Measurements from ENCODE around the gene C6orf132.
A peak's percentile ranks its signal among the peaks of the same experiment; 100 is the strongest.

C6orf132 gene

DNA sequence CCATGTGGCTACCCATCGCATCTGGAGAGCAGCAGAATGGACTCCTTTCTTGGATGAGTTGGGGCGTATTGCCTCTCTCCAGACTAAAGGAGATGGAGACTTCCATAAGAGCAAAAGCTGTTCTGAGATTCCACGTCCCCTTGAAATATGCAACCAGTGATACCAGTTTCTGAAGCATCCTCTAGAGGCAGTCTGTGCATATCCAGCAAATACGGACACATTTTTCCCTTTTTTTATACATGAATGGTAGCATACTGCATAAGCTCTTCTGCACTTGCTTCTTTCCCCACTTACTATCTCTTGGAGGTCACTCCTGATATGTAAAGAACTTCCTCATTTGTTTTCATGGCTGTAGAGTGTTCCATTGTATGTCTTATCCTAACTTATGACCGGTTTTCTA, 57.5 kb downstream of the C6orf132 start:
- H3K27ac ChIP-seq (ENCODE audit: low read depth, low read length) = no peak overlapping the region
- peaks cover 4 to 23% (median 21%) of the 10 kb centered on the region in 5 donors for H3K4me1 ChIP-seq (ENCODE audit: control insufficient read depth in 5 of 5, insufficient read depth in 5 of 5, low read length in 5 of 5)
- no peaks in the 10 kb centered on the region for H3K9me3 ChIP-seq (ENCODE audit: control insufficient read depth in 5 of 5, low read length in 5 of 5)
- no peak overlapping the region for H3K9ac ChIP-seq (ENCODE audit: low read length in 5 of 5)
- H3K4me3 ChIP-seq (ENCODE audit: low read depth in 1 of 5, low read length in 5 of 5) = no peak overlapping the region
- no peaks in the 10 kb centered on the region for H3K27me3 ChIP-seq (ENCODE audit: control insufficient read depth in 5 of 5, insufficient read depth in 4 of 5, low read length in 5 of 5)
- H3K36me3 ChIP-seq (ENCODE audit: control insufficient read depth in 5 of 5, insufficient read depth in 5 of 5, low read length in 5 of 5) = peaks cover 3 to 19% (median 8%) of the 10 kb centered on the region in 5 donors

DNA sequence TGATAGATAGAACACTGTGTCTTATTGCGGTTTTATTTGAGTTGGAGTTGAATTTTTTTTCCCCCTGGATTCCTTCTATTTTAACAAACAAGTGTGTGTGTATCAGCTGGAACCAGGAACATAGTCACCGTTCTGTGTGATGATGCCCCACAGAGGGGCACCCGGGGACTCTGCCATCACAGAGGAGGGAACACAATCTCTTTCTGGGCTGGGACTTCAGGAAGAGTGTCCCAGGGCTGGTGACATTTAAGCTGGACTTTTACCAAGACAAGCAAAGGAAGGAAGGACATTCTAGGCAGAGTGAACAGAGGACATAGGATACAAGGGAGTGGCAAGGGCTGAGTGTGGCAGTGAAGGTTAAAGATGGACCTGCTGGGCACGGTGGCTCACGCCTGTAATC, 58.9 kb downstream of the C6orf132 start:
- Histone ChIP-seq H3K27ac (ENCODE audit: low read depth, low read length) (no peak overlapping the region), H3K27me3 (ENCODE audit: control insufficient read depth in 5 of 5, insufficient read depth in 4 of 5, low read length in 5 of 5) (no peaks in the 10 kb centered on the region), H3K36me3 (ENCODE audit: control insufficient read depth in 5 of 5, insufficient read depth in 5 of 5, low read length in 5 of 5) (peaks cover 3 to 33% (median 19%) of the 10 kb centered on the region in 5 donors), H3K4me3 (ENCODE audit: low read depth in 1 of 5, low read length in 5 of 5) (no peak overlapping the region), H3K9ac (ENCODE audit: low read length in 5 of 5) (no peak overlapping the region), H3K9me3 (ENCODE audit: control insufficient read depth in 5 of 5, low read length in 5 of 5) (no peaks in the 10 kb centered on the region), H3K4me1 (ENCODE audit: control insufficient read depth in 5 of 5, insufficient read depth in 5 of 5, low read length in 5 of 5) (peaks cover 4 to 23% (median 21%) of the 10 kb centered on the region in 5 donors)

DNA sequence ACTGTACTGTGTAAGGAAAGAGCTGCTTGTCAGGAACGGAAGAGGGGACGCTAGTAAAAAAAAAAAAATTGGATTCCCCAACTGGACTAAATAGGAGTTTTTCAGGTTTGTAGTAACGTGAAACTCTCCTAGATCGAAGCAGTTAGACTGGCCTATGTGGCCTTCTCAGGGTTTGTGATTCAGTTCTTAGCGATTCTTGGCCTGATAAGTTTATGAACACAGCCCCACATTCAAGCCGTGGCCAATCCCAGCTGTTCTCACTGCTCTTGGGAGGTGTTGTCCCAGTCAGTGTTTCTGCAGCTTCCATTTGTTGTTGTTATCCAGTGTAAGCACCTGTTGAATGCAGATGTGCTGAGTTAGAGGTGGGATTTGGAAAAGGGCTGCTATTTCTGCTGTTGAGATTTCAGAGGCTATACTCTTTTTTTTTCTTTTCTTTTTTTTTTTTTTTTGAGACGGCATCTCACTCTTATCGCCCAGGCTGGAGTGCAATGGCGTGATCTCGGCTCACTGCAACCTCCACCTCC, 62.4 kb downstream of the C6orf132 start:
- Histone ChIP-seq H3K27ac (ENCODE audit: low read depth, low read length) (no peak overlapping the region), H3K27me3 (ENCODE audit: control insufficient read depth in 5 of 5, insufficient read depth in 4 of 5, low read length in 5 of 5) (no peaks in the 10 kb centered on the region), H3K9ac (ENCODE audit: low read length in 5 of 5) (no peak overlapping the region), H3K36me3 (ENCODE audit: control insufficient read depth in 5 of 5, insufficient read depth in 5 of 5, low read length in 5 of 5) (peaks cover 4 to 56% (median 41%) of the 10 kb centered on the region in 5 donors), H3K9me3 (ENCODE audit: control insufficient read depth in 5 of 5, low read length in 5 of 5) (no peaks in the 10 kb centered on the region), H3K4me3 (ENCODE audit: low read depth in 1 of 5, low read length in 5 of 5) (no peak overlapping the region), H3K4me1 (ENCODE audit: control insufficient read depth in 5 of 5, insufficient read depth in 5 of 5, low read length in 5 of 5) (peaks cover 0 to 11% (median 8%) of the 10 kb centered on the region in 5 donors)

DNA sequence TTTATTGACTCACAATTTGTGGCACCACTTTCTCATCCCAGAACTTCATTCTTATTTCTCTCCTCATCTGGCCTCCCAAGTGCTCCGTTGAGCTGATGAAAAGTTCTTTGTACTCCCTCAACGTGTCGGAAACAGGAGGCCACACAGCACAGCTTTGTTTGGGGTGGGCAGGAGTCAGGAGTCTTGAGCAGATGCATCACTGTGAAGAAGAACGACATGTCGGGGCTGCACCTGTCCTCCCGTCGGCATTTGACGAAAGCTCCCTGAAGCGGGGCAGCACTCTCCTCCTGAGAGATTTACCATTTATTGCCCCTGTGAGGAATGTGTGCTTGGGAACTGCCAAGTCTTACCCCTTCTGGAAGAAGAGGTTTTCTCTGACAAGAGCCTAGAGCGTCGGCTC, 64.0 kb downstream of the C6orf132 start:
- Histone ChIP-seq H3K27me3 (ENCODE audit: control insufficient read depth in 5 of 5, insufficient read depth in 4 of 5, low read length in 5 of 5) (no peaks in the 10 kb centered on the region), H3K27ac (ENCODE audit: low read depth, low read length) (no peak overlapping the region), H3K4me1 (ENCODE audit: control insufficient read depth in 5 of 5, insufficient read depth in 5 of 5, low read length in 5 of 5) (peaks cover 0 to 11% (median 7%) of the 10 kb centered on the region in 5 donors), H3K9me3 (ENCODE audit: control insufficient read depth in 5 of 5, low read length in 5 of 5) (no peaks in the 10 kb centered on the region), H3K36me3 (ENCODE audit: control insufficient read depth in 5 of 5, insufficient read depth in 5 of 5, low read length in 5 of 5) (peaks cover 2 to 72% (median 53%) of the 10 kb centered on the region in 5 donors), H3K9ac (ENCODE audit: low read length in 5 of 5) (no peak overlapping the region), H3K4me3 (ENCODE audit: low read depth in 1 of 5, low read length in 5 of 5) (no peak overlapping the region)

DNA sequence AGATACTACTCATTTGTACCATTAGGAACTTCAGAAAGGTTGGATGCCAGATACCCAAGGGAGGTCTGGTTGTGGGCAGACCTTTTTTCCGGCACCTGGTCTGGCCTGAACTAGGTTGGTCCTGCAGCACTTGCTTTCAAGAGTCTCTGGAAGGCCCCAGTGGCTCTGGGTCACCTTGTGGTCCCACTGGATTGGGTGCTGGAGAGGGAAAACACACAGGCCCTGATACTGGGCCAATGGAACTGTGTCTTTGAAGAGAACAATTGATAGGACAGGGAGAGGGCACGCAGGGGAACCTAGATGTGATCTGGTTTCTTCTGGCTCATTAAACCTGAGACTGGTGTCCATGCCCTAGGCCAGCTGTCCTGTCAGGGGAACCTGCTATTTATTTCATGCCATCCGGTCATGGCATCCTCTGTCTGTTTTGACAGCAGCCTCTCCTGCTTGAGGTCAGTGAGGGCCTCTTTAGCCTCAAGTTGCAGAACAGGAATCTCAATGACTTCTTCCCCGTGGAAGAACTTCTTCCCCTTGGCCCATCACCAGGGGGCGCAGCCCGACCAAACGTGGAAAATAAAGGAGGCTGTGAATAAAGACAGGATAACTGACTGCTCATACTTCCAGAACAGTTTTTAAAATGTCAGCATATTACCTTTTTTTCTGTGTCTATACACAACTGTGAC, 67.1 kb downstream of the C6orf132 start:
- H3K27ac ChIP-seq (ENCODE audit: low read depth, low read length) = no peak overlapping the region

DNA sequence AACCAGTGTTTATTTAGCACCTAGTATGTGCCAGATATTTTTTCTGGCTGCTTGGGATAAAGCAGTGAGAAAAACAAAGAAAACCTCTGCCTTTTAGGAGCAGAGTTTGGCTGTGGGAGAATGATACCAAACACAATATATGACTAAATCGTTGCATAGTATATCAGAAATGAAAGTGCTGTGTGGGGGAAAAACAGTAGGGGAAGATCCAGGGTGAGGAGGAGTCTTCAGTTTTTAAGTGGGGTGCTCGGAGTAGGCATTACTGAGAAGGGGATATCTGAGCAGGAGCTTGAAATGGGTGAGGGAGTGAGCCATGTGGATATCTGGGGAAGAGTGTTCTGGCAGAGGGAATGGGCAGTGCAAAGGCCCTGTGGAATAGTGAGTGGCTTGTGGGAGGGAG, 69.1 kb downstream of the C6orf132 start:
- Histone ChIP-seq H3K36me3 (ENCODE audit: control insufficient read depth in 5 of 5, insufficient read depth in 5 of 5, low read length in 5 of 5) (peaks cover 11 to 89% (median 77%) of the 10 kb centered on the region in 5 donors), H3K27ac (ENCODE audit: low read depth, low read length) (no peak overlapping the region), H3K27me3 (ENCODE audit: control insufficient read depth in 5 of 5, insufficient read depth in 4 of 5, low read length in 5 of 5) (no peaks in the 10 kb centered on the region), H3K9me3 (ENCODE audit: control insufficient read depth in 5 of 5, low read length in 5 of 5) (no peaks in the 10 kb centered on the region), H3K4me3 (ENCODE audit: low read depth in 1 of 5, low read length in 5 of 5) (no peak overlapping the region), H3K4me1 (ENCODE audit: control insufficient read depth in 5 of 5, insufficient read depth in 5 of 5, low read length in 5 of 5) (no peaks in the 10 kb centered on the region), H3K9ac (ENCODE audit: low read length in 5 of 5) (no peak overlapping the region)

More for the DNA sequence above, 67.1 kb downstream of the C6orf132 start:
- no peaks in the 10 kb centered on the region for H3K9me3 ChIP-seq (ENCODE audit: control insufficient read depth in 5 of 5, low read length in 5 of 5)
- H3K4me1 ChIP-seq (ENCODE audit: control insufficient read depth in 5 of 5, insufficient read depth in 5 of 5, low read length in 5 of 5) = no peaks in the 10 kb centered on the region
- no peak overlapping the region for H3K9ac ChIP-seq (ENCODE audit: low read length in 5 of 5)
- no peak overlapping the region for H3K4me3 ChIP-seq (ENCODE audit: low read depth in 1 of 5, low read length in 5 of 5)
- H3K36me3 ChIP-seq (ENCODE audit: control insufficient read depth in 5 of 5, insufficient read depth in 5 of 5, low read length in 5 of 5) = peaks cover 7 to 89% (median 73%) of the 10 kb centered on the region in 5 donors
- H3K27me3 ChIP-seq (ENCODE audit: control insufficient read depth in 5 of 5, insufficient read depth in 4 of 5, low read length in 5 of 5) = no peaks in the 10 kb centered on the region

DNA sequence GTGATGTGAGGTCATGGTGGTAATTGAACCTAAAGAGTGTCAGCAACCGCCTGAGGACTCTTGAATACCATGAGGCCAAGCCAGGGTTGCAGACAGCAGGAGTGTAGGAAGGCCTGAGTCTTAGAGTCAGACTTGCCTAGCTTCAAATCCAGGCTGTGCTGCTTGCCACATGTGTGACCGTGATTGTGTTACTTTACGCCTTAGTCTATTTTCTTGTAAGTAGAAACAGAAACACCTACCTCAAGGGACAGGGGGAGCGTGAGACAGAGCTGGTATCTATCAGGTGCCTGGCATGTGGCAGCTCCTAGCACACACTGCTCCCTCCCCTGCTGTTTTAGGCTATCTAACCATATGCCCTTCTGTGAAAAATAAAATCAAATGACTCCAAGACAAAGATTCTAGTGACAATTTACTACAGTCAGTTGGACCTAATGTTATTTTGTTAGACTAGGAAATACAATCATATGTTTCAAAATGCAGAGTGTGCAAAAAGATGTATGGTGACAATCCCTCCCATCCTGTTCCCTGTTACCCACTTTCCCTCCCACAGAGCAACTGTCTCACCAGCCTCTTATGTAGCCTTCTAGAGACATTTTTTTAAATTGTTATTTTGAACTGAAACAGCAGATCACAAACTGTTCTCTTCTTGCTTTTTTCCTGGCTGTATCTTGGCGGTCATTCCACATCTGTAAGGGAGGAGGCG, 70.4 kb downstream of the C6orf132 start:
- Histone ChIP-seq H3K4me3 (ENCODE audit: low read depth in 1 of 5, low read length in 5 of 5) (no peak overlapping the region), H3K4me1 (ENCODE audit: control insufficient read depth in 5 of 5, insufficient read depth in 5 of 5, low read length in 5 of 5) (peaks cover 0 to 1% (median 0%) of the 10 kb centered on the region in 5 donors), H3K9me3 (ENCODE audit: control insufficient read depth in 5 of 5, low read length in 5 of 5) (no peaks in the 10 kb centered on the region), H3K9ac (ENCODE audit: low read length in 5 of 5) (no peak overlapping the region), H3K27me3 (ENCODE audit: control insufficient read depth in 5 of 5, insufficient read depth in 4 of 5, low read length in 5 of 5) (no peaks in the 10 kb centered on the region), H3K27ac (ENCODE audit: low read depth, low read length) (no peak overlapping the region), H3K36me3 (ENCODE audit: control insufficient read depth in 5 of 5, insufficient read depth in 5 of 5, low read length in 5 of 5) (peaks cover 15 to 89% (median 79%) of the 10 kb centered on the region in 5 donors)

DNA sequence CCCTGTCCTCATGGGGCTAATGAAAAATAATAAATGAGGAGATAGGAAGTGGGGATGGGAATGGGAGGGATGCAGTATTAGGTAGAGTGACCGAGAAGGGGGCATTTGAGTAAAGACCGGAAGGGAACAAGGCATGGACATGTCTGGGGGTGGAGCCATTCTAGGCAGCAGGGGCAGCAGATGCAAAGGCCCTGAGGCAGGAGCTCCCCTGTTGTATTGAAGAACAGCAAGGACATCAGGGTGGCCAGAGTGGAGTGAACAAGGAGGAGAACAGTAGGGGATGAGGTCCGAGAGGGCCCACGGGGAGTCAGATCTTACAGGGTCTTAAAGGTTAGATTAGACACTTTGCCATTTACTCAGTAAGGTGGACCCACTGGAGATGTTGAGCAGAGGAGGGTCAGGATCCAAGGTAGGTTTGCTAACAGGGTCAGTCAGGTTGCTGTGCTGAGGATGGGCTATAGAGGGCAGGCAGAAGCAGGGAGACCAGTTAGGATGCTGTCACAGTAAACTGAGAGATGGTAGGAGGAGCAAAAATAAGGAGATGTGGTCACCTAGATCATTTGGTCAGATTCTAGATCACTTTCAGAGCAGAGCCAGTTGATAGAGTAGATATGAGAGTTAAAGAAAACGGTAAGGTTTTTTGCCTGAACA, 73.4 kb downstream of the C6orf132 start:
- Histone ChIP-seq H3K36me3 (ENCODE audit: control insufficient read depth in 5 of 5, insufficient read depth in 5 of 5, low read length in 5 of 5) (peaks cover 17 to 90% (median 85%) of the 10 kb centered on the region in 5 donors), H3K4me1 (ENCODE audit: control insufficient read depth in 5 of 5, insufficient read depth in 5 of 5, low read length in 5 of 5) (peaks cover 0 to 9% (median 3%) of the 10 kb centered on the region in 5 donors), H3K9me3 (ENCODE audit: control insufficient read depth in 5 of 5, low read length in 5 of 5) (no peaks in the 10 kb centered on the region), H3K4me3 (ENCODE audit: low read depth in 1 of 5, low read length in 5 of 5) (no peak overlapping the region), H3K27me3 (ENCODE audit: control insufficient read depth in 5 of 5, insufficient read depth in 4 of 5, low read length in 5 of 5) (no peaks in the 10 kb centered on the region), H3K27ac (ENCODE audit: low read depth, low read length) (no peak overlapping the region), H3K9ac (ENCODE audit: low read length in 5 of 5) (no peak overlapping the region)

DNA sequence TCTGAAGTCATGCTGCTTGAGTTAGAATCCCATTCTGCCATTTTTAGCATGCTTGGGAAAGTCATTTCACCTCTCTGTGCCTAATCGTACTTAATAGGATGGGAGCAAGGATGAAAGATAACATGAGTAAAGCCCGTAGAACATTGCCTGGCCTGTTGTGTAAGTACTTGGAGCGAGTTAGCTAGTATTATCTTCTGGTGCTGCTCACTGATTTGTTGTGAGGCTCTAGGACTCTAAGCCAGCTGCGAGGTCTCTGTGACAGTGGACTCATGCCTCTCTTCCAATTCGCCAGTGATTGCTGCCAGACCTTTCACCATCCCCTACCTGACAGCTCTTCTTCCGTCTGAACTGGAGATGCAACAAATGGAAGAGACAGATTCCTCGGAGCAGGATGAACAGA, 74.2 kb downstream of the C6orf132 start:
- H3K4me3 ChIP-seq (ENCODE audit: low read depth in 1 of 5, low read length in 5 of 5) = no peak overlapping the region
- H3K27me3 ChIP-seq (ENCODE audit: control insufficient read depth in 5 of 5, insufficient read depth in 4 of 5, low read length in 5 of 5) = no peaks in the 10 kb centered on the region
- peaks cover 0 to 9% (median 3%) of the 10 kb centered on the region in 5 donors for H3K4me1 ChIP-seq (ENCODE audit: control insufficient read depth in 5 of 5, insufficient read depth in 5 of 5, low read length in 5 of 5)
- H3K36me3 ChIP-seq (ENCODE audit: control insufficient read depth in 5 of 5, insufficient read depth in 5 of 5, low read length in 5 of 5) = peaks cover 17 to 90% (median 85%) of the 10 kb centered on the region in 5 donors
- H3K9ac ChIP-seq (ENCODE audit: low read length in 5 of 5) = peak overlapping the region in 1 of 5 donors; percentile 31
- no peak overlapping the region for H3K27ac ChIP-seq (ENCODE audit: low read depth, low read length)
- H3K9me3 ChIP-seq (ENCODE audit: control insufficient read depth in 5 of 5, low read length in 5 of 5) = no peaks in the 10 kb centered on the region

Data from subcutaneous abdominal adipose tissue (tissue), 5 donors.